B cell (primary cell): ENCODE measurements around the gene FAM24B.

Experiments
- CTCF ChIP-seq: fragments of 200-600 bp; IDR thresholded peaks from one replicate; pipeline ENCODE4 v1.8.0; 2022; ENCODE audit warnings: antibody characterized with exemption, mild to moderate bottlenecking
- EZH2 ChIP-seq: IDR thresholded peaks from 2 replicates; pipeline ENCODE4 v1.6.1; 2012; ENCODE audit warnings: borderline replicate concordance, low read depth, mild to moderate bottlenecking, moderate library complexity, low read length; ENCODE audit not compliant: insufficient read depth, poor library complexity, severe bottlenecking

- TF ChIP-seq CTCF (no peak), EZH2 (no peak)
Measured at GRCh38 chr10:122915700-122916099, 36.3 kb upstream of the FAM24B start.
